ENCODE results near the gene EIF4E2. TPM values are rescaled to one million over a fixed set of nuclear protein-coding genes. Genes with fewer than 3 reads are reported as not detected.

EIF4E2 gene
- total and polyA plus RNA-seq, 2 of the 13 experiments (the other 11 are each of a cell fraction or from before 2014, with no cell fraction given), result 25.0 to 101 TPM

- no peak for TF ChIP-seq LCORL (IDR thresholded peaks at IDR 0.05)
- no peak for TF ChIP-seq LCORL (CRISPR knock-in tag; IDR thresholded peaks at IDR 0.05)
Measured at GRCh38 chr2:232538671-232539070, 11.8 kb upstream of the EIF4E2 start (continued).

GRCh38 chr2:232539298-232540231 is 10.9 kb upstream of the EIF4E2 start, which contains the start of gene CHRNG:
CHRNG (plus strand) TSS chr2:232539692; CDS start chr2:232539748, 56 bp downstream.
- H4K20me1 ChIP-seq (ENCODE audit: insufficient read depth, low read length), result no peaks in the 10 kb centered on the region; the same call in 1 of the 2 replicates
- H3K9ac ChIP-seq (ENCODE audit: insufficient read depth, low read depth, low read length), result no peak within 1 kb of the TSS
- peaks cover 7% of the 10 kb centered on the region for H3K9me3 ChIP-seq (ENCODE audit: low read length)
- POLR2A ChIA-PET, result interaction anchor here (1.2 kb wide), 1 partner anchor 11 kb away, joined by 7 read pairs; the partner anchor contains the start of genes EIF4E2 and TIGD1
- DNase-seq (ENCODE audit: low spot score) (no peak), FAIRE-seq (no peak), ATAC-seq (peak; percentile 34)
- no peak within 1 kb of the TSS for H3K4me2 ChIP-seq (ENCODE audit: low read depth, low read length)
- no peaks in the 10 kb centered on the region; a peak in 1 of 5 replicates for H3K36me3 ChIP-seq (replicated peaks in 1 of 2; ENCODE audit: control insufficient read depth in 1 of 2, insufficient read depth in 2 of 2, low read length in 2 of 2)
- H3K27me3 ChIP-seq (ENCODE audit: control insufficient read depth in 1 of 2, insufficient read depth in 2 of 2, low read length in 2 of 2), result peaks cover 0 to 11% of the 10 kb centered on the region in 2 experiments; a peak in 2 of 5 replicates
- in situ Hi-C loops (cut with HindIII; ENCODE audit: extremely low pct_ligation_motif_present, low pct_unique_long_range_greater_than_20kb), result no loop called here
- no TSS peak for BruUV-seq (replicated peaks)
- no peaks in the 10 kb centered on the region for H3K79me2 ChIP-seq (ENCODE audit: insufficient read depth, low read length)
- H3K27ac ChIP-seq (ENCODE audit: extremely low read length, insufficient read depth, low read length), result no peak within 1 kb of the TSS
- no peak within 1 kb of the TSS for H2AFZ ChIP-seq (ENCODE audit: low read length)
- 0 out of 2 replicates have a peak, but pooled peaks cover 6% of the 10 kb centered on the region for H3K4me1 ChIP-seq (ENCODE audit: insufficient read depth, low read length)
- no peak within 1 kb of the TSS for H3K4me3 ChIP-seq (replicated peaks in 1 of 3; ENCODE audit: insufficient read depth in 1 of 3, low read depth in 2 of 3, low read length in 3 of 3)
- CTCF ChIA-PET (ENCODE audit: low intra/inter-chr PET ratio, low total read pairs), result no interaction called here
- 43% methylated on average over 19 of the region's 23 CpGs for WGBS (ENCODE audit: low lambda C conversion rate)
- intact Hi-C loops (cut with micrococcal nuclease; ENCODE audit: unreplicated experiment), result no loop called here
- peak; percentile 23; the same call in 1 of the 2 replicates for TF ChIP-seq ZFP91 (CRISPR knock-in tag; IDR thresholded peaks at IDR 0.05; ENCODE audit: borderline replicate concordance)
- TF ChIP-seq POLR2A (IDR thresholded peaks at IDR 0.05; ENCODE audit: insufficient read depth in 1 of 2, low read depth in 2 of 2, low read length in 2 of 2), result 0 out of 4 replicates have a peak, but pooled peaks of 1 of the 2 experiments have one; percentile 10
- 0 out of 2 replicates have a peak, but pooled peaks have one; percentile 17 for TF ChIP-seq ZNF225 (CRISPR knock-in tag; IDR thresholded peaks at IDR 0.05)
- 0 out of 2 replicates have a peak, but pooled peaks have one; percentile 25 for TF ChIP-seq ARID4A (CRISPR knock-in tag; IDR thresholded peaks at IDR 0.05; ENCODE audit: borderline replicate concordance)
- no peak for TF ChIP-seq NFYC (CRISPR knock-in tag; IDR thresholded peaks at IDR 0.05)
- TF ChIP-seq KDM2A (CRISPR knock-in tag; IDR thresholded peaks at IDR 0.05; ENCODE audit: borderline replicate concordance, low read depth), result 0 out of 2 replicates have a peak, but pooled peaks have one; percentile 21
- TF ChIP-seq AGO2 (optimal IDR thresholded peaks at IDR 0.05; ENCODE audit: low read depth, low read length), result peak; percentile 73
- TF ChIP-seq NFKBIZ (CRISPR knock-in tag; IDR thresholded peaks at IDR 0.05), result no peak

Measured in HepG2 (cell line).